SK-N-MC (cell line): Measurements from ENCODE around the gene MAN2B2.

Experiments used
- DNase-seq: peaks from one replicate; pipeline ENCODE4 v3.0.0-alpha.2; 2011; ENCODE audit warnings: low read depth, low spot score
- H3K27ac ChIP-seq: fragments of 200-600 bp; sonication (generic); 2 replicates; pipeline ENCODE4 v1.5.1; 2016; ENCODE audit warnings: mixed run types
- H3K36me3 ChIP-seq: fragments of 200-600 bp; sonication (generic); 2 replicates; pipeline ENCODE4 v1.6.1; 2017; ENCODE audit warnings: antibody characterized with exemption, low read length, mixed read lengths; ENCODE audit not compliant: insufficient read depth
- H3K4me3 ChIP-seq: fragments of 200-600 bp; sonication (generic); 2 replicates; pipeline ENCODE4 v1.5.1; 2016
- H3K9ac ChIP-seq: fragments of 200-600 bp; sonication (generic); 2 replicates; pipeline ENCODE4 v1.8.0; 2017; ENCODE audit warnings: mixed run types, mixed read lengths; ENCODE audit not compliant: insufficient read length
- H3K9me3 ChIP-seq: fragments of 200-600 bp; sonication (generic); 2 replicates; pipeline ENCODE4 v1.6.1; 2017; ENCODE audit warnings: low read depth, mild to moderate bottlenecking, antibody characterized with exemption, low read length, moderate library complexity, mixed read lengths
- EZH2 ChIP-seq: fragments of 200-600 bp; sonication (generic); IDR thresholded peaks from one replicate; pipeline ENCODE4 v1.6.1; 2017; ENCODE audit warnings: antibody characterized with exemption
- FOXP2 ChIP-seq: optimal IDR thresholded peaks from 2 replicates; pipeline ENCODE3; 2011; ENCODE audit warnings: mild to moderate bottlenecking, moderate library complexity; ENCODE audit not compliant: insufficient read depth; ENCODE audit errors: extremely low read length, control extremely low read depth
- POLR2AphosphoS5 ChIP-seq: IDR thresholded peaks from 2 replicates; pipeline ENCODE4 v1.6.1; 2012; ENCODE audit warnings: mild to moderate bottlenecking, low read depth, low read length, borderline replicate concordance

Gene MAN2B2

DNA sequence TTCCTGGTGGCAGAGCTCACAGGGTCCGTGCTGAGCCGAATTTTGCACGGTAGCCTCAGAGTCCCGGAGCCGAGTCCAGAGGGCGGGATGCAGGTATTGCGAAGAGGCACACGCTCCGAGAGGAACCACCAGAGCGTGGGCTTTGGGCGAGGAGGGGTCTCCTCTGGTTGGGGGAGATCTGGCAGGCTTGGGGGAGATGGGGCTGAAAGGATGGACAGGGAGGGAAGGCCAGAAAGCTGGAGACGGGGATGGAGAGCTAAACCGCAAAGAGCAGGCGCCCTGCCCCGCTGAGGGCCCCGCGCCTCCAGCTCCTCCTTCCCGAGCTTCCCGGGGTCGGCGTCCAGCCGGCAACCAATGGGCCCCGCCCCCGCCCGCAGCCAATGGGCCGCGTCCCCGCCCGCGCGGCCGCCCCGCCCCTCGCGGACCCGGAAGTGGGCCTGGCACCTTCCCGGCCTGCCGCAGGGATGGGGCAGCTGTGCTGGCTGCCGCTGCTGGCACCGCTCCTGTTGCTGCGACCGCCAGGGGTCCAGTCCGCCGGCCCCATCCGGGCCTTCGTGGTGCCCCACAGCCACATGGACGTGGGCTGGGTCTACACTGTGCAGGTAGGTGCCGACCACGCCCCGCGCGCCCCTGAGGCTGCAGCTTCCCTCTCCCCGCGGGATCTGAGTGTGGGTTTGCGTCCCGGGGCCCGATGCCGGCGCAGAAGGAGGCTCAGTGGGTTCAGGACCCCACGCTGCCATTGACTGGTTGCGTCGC, at the start of gene MAN2B2:
MAN2B2 (plus strand) TSS at position 443 of the 756 bp plus-strand sequence; CDS start at position 465, 22 bp downstream.
- Histone ChIP-seq H3K36me3 (no peaks in the 10 kb centered on the region), H3K9me3 (no peaks in the 10 kb centered on the region), H3K27ac (no peak within 1 kb of the TSS), H3K9ac (peak within 1 kb of the TSS; percentile 51), H3K4me3 (peak within 1 kb of the TSS; percentile 79)
- DNase-seq, result no peak
- TF ChIP-seq POLR2AphosphoS5, result peak; percentile 38; the same call in 1 of the 2 replicates
- TF ChIP-seq EZH2, result no peak

DNA sequence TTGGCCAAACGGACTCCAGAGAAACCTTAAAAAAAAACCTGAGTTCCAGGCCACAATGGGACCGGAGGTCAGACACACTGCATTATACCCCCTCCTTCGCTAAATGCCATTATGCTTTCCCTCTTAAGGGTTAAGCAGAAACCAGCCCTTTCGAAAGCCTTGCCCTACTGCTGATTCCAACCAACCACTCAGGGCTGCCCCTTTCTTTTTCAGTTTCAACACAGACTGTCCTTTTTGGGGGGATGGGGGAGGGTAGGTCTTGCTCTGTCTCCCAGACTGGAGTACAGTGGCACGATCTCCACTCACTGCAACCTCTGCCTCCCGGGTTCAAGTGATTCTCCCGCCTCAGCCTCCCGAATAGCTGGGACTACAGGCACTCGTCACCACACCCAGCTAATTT, 49.5 kb upstream of the MAN2B2 start:
- H3K27ac ChIP-seq, result no peak overlapping the region
- H3K9me3 ChIP-seq, result no peaks in the 10 kb centered on the region
- no peak overlapping the region for H3K9ac ChIP-seq
- no peak for DNase-seq
- TF ChIP-seq FOXP2, result no peak
- TF ChIP-seq POLR2AphosphoS5, result no peak
- TF ChIP-seq EZH2, result no peak
- no peaks in the 10 kb centered on the region for H3K36me3 ChIP-seq
- H3K4me3 ChIP-seq, result no peak overlapping the region

DNA sequence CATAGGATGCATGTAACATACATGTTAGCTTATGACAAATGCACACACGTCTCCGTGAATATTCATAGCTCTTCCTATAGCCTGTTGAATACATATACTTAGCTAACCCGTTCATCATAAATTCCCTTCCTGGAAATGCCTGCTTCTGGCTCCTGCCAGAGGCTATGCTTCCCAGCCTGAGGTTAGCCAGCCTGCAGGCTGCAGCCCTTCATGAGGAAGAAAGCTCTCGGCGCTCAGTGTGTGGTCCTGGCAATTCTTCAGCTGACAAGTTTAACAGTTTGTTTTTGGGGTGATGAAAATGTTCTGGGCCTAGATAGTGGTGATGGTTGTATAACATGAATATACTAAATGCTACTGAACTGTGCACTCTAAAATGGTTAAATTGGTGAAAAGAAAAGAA, 48.8 kb upstream of the MAN2B2 start:
- no peak for TF ChIP-seq EZH2
- TF ChIP-seq FOXP2, result no peak
- DNase-seq, result no peak
- Histone ChIP-seq H3K36me3 (no peaks in the 10 kb centered on the region), H3K27ac (no peak overlapping the region), H3K4me3 (no peak overlapping the region), H3K9ac (no peak overlapping the region), H3K9me3 (no peaks in the 10 kb centered on the region)

DNA sequence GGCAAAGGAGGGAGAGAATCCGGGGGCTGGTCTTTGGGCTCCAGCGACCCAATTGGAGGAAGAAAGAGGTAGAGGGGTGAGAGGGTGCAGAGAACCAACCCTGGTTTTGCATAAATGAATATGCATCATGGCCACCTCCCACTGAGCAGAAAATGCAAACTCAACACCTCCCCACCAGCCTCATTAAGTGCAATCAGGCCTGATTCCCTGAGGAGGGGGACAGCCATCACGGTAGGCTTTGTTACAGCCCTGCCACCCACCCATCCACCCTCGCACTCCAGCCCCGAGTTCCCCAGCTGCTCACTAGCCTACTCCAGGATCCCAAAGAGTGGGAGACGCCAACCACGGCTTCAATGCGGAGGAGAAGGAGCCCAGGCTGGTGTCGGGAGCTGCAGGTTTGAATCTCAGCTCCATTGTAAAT, 48.3 kb upstream of the MAN2B2 start:
- Histone ChIP-seq H3K27ac (no peak overlapping the region), H3K9ac (no peak overlapping the region), H3K9me3 (no peaks in the 10 kb centered on the region), H3K4me3 (no peak overlapping the region), H3K36me3 (no peaks in the 10 kb centered on the region)
- no peak for TF ChIP-seq EZH2
- TF ChIP-seq POLR2AphosphoS5, result no peak
- TF ChIP-seq FOXP2, result no peak
- no peak for DNase-seq

DNA sequence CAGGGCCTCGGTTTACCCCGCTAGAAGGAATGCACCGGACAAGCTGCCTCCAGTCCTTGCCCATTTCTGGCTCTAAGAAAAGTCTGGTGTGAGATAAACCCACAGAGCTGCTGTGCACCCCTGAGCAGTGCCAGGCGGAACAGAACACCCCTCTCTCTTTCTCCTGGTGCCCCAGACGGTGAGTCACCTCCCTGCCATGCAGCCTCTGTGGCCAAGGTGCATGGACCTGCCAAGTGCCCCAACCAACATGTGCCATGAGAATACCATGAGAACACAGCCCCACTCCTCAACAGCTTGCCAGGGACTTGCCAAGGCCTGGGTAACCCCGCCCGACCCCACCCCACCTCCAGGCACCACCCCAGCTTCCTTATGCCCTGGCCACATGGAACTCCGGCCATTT, 47.7 kb upstream of the MAN2B2 start:
- Histone ChIP-seq H3K27ac (no peak overlapping the region), H3K36me3 (no peaks in the 10 kb centered on the region), H3K9me3 (no peaks in the 10 kb centered on the region), H3K9ac (no peak overlapping the region), H3K4me3 (no peak overlapping the region)
- TF ChIP-seq POLR2AphosphoS5 (no peak), FOXP2 (no peak), EZH2 (no peak)
- DNase-seq, result no peak

DNA sequence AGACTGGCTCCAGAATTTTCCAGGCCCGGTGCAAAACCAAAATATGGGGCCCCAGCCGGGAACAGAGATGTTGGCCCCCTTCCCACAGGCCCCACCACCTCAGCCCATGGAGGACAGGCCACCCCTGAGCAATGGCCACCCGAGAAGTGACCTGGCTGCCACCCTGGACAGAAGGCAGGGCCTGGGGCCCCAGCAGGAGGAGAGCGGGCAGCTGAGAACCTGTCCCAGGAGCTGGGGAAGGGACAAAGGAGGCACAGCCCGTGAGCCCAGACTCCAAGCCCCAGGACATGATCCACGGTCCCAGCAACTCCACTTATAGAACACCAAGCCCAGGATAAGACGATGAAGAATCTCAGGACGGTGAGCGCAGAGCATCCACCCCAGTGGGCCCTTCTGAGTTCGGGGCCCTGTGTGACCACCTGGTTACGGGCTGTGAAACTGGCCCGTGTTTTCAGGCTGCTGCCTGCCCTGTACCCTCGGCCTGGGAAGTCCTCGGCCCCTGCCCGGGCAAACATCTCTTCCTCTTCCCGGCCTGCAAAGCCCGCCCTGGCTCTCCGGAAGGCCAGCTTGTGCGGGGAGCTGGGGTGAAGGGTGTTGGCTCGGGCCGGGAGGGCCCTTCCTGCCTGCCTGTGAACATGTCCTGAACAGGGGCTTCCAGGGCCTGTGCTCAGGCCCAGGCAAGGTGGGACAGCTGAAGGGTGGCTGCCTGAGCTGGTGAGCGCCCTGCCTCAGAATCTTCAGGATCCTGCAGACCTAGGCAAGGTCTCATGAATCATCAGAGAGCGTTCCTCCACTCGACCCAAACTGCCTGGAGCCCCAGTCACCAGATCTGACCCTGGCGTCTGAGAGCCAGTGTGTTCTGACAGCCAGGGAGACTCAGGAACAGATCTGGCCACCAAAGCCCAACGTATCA, 47.0 kb upstream of the MAN2B2 start:
- DNase-seq, result no peak
- Histone ChIP-seq H3K9me3 (no peaks in the 10 kb centered on the region), H3K27ac (no peak overlapping the region), H3K36me3 (no peaks in the 10 kb centered on the region), H3K9ac (no peak overlapping the region), H3K4me3 (no peak overlapping the region)
- TF ChIP-seq FOXP2, result no peak
- TF ChIP-seq POLR2AphosphoS5, result no peak

DNA sequence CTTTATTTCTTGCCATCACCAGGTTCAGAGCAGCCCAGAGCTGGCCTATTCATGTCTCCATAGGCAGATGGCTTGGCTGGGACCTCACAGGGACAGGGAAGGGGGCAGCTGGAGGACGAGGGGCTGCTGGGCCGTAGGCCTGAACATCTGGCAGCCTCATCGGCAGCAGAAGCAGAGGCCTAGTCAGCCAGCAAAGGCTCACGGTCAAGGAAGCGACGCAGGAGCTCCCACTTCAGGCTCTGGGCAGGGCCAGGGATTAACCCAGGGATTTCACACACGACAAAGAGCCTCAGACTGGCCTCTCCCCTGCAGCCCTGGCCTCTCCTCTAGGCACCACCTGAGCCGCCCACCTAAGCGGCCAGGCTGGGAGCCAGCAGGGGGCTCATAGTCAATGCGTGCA, 46.0 kb upstream of the MAN2B2 start:
- Histone ChIP-seq H3K27ac (no peak overlapping the region), H3K9ac (no peak overlapping the region)
- no peak for TF ChIP-seq POLR2AphosphoS5
- TF ChIP-seq FOXP2, result no peak
- TF ChIP-seq EZH2, result no peak

DNA sequence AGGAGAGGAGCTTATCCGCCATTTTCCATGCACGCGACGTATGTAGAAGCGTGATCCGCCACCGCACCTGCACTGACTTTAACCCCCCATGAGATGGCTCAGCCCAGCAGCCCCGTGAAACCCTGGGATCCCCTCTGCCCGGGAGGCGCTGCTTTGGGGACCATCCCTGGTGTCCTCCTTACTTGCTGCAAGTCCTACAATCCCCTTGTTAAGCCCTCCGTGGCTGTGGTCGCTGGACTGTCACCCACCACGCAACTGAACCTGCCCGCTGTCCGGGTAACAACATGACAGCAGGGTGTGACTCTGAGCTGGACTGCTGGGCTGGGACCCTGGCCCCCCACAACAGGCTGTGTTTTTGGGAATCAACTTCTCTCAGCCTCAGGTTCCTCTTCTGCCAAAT, 44.7 kb upstream of the MAN2B2 start:
- H3K36me3 ChIP-seq, result no peaks in the 10 kb centered on the region
- no peak overlapping the region for H3K9ac ChIP-seq
- no peak overlapping the region for H3K27ac ChIP-seq
- no peak overlapping the region for H3K4me3 ChIP-seq
- H3K9me3 ChIP-seq, result no peaks in the 10 kb centered on the region
- DNase-seq, result no peak
- TF ChIP-seq EZH2, result no peak
- no peak for TF ChIP-seq FOXP2
- no peak for TF ChIP-seq POLR2AphosphoS5

More for the DNA sequence above, 46.0 kb upstream of the MAN2B2 start:
- DNase-seq, result no peak
- no peaks in the 10 kb centered on the region for H3K9me3 ChIP-seq
- H3K36me3 ChIP-seq, result no peaks in the 10 kb centered on the region
- no peak overlapping the region for H3K4me3 ChIP-seq

DNA sequence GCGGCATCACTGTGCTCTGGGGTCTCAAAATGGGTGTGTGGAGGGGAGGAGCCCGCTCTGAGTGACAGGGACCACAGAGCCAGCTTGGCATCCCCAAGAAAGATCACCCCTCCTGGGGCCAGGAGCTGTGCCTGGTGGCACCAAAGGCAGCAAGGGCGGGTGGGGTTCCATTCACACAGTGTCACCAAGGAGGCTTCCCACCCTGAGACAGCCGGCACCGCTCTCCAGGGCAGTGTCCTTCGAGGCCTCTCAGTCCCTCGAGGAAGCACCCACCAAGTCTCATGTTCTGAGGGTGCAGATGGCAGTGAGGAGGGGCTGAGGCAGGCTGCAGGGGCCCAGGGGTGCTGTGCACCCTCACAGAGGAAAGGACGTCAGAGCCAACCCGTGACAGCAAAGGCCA, 44.0 kb upstream of the MAN2B2 start:
- H3K9ac ChIP-seq, result no peak overlapping the region
- no peak overlapping the region for H3K27ac ChIP-seq
- H3K9me3 ChIP-seq, result no peaks in the 10 kb centered on the region
- H3K36me3 ChIP-seq, result no peaks in the 10 kb centered on the region
- no peak for DNase-seq
- H3K4me3 ChIP-seq, result no peak overlapping the region
- TF ChIP-seq POLR2AphosphoS5 (no peak), FOXP2 (no peak), EZH2 (no peak)
